Upper lobe of right lung (tissue), 1 donor: ENCODE data around the gene USP1. TPM values are rescaled to one million over a fixed set of nuclear protein-coding genes. Genes with fewer than 3 reads are reported as not detected.

Source experiments
- ATAC-seq: fragments of 200-7000 bp; cut with Tn5 transposase; one replicate; pipeline ENCODE4 v1.9.1; 2020; ENCODE audit warnings: mild to moderate bottlenecking, moderate library complexity
- DNase-seq: peaks from one replicate; pipeline ENCODE4 v3.0.0-alpha.2; 2020
- H3K27ac ChIP-seq: fragments of 200-600 bp; one replicate; pipeline ENCODE4 v1.8.0; 2022
- H3K27me3 ChIP-seq: fragments of 200-600 bp; one replicate; pipeline ENCODE4 v1.8.0; 2022; ENCODE audit warnings: mild to moderate bottlenecking
- H3K36me3 ChIP-seq: fragments of 200-600 bp; one replicate; pipeline ENCODE4 v1.8.0; 2022
- H3K4me1 ChIP-seq: fragments of 200-600 bp; one replicate; pipeline ENCODE4 v1.8.0; 2022
- H3K4me3 ChIP-seq: fragments of 200-600 bp; one replicate; pipeline ENCODE4 v1.8.0; 2022; ENCODE audit warnings: mild to moderate bottlenecking
- H3K9me3 ChIP-seq: fragments of 200-600 bp; one replicate; pipeline ENCODE4 v1.8.0; 2022
- CTCF ChIP-seq: fragments of 200-600 bp; IDR thresholded peaks from one replicate; pipeline ENCODE4 v1.8.0; 2022; ENCODE audit warnings: antibody characterized with exemption
- intact Hi-C: fragments of 100-400 bp; cut with DNase I; formaldehyde crosslinking; loops from one replicate; pipeline ENCODE4 v1.11.0; 2022
- total RNA-seq: library from RNA; stranded (reverse); fragmentation: NEBNext Ultra II Directional; extraction: Animal tissue kit (Norgen Biotek cat#: 25700); gene quantifications from one replicate; pipeline ENCODE4 v1.2.1, GENCODE V29; 2021
- donor health status: DM: no; HTN: yes; CAD: no; lungs with severe emphysema.

Gene USP1
- total RNA-seq, 1 donor from 2014 or later, result 23.8 TPM

- Histone ChIP-seq H3K4me1 (no peaks in the 10 kb centered on the region), H3K36me3 (no peaks in the 10 kb centered on the region), H3K4me3 (no peak overlapping the region), H3K27me3 (no peaks in the 10 kb centered on the region), H3K9me3 (no peaks in the 10 kb centered on the region), H3K27ac (no peak overlapping the region)
- DNase-seq, result no peak
- ATAC-seq, result no peak
- TF ChIP-seq CTCF, result no peak
- intact Hi-C loops, result loop anchor here (5.0 kb wide), 1 partner anchor 238 kb away; no protein-coding TSS in a partner anchor
Observed at GRCh38 chr1:62405247-62405646, 31.6 kb upstream of the USP1 start.

GRCh38 chr1:62406576-62406975 is 30.3 kb upstream of the USP1 start:
- no peaks in the 10 kb centered on the region for H3K36me3 ChIP-seq
- H3K9me3 ChIP-seq, result no peaks in the 10 kb centered on the region
- intact Hi-C loops, result loop anchor here (5.0 kb wide), 1 partner anchor 239 kb away; no protein-coding TSS in a partner anchor

GRCh38 chr1:62407398-62408009 is 29.3 kb upstream of the USP1 start:
- DNase-seq (no peak), ATAC-seq (peak; percentile 83)
- H3K27me3 ChIP-seq, result no peaks in the 10 kb centered on the region
- no peak overlapping the region for H3K27ac ChIP-seq
- no peaks in the 10 kb centered on the region for H3K9me3 ChIP-seq
- no peaks in the 10 kb centered on the region for H3K4me1 ChIP-seq
- intact Hi-C loops, result loop anchor here (5.0 kb wide), 1 partner anchor 240 kb away; no protein-coding TSS in a partner anchor
- H3K4me3 ChIP-seq, result no peak overlapping the region
- no peaks in the 10 kb centered on the region for H3K36me3 ChIP-seq
- peak; percentile 80 for TF ChIP-seq CTCF

More at GRCh38 chr1:62406576-62406975, 30.3 kb upstream of the USP1 start:
- Histone ChIP-seq H3K27ac (no peak overlapping the region), H3K27me3 (no peaks in the 10 kb centered on the region), H3K4me3 (no peak overlapping the region), H3K4me1 (no peaks in the 10 kb centered on the region)
- TF ChIP-seq CTCF, result no peak
- DNase-seq, result no peak
- no peak for ATAC-seq

GRCh38 chr1:62415687-62416086 is 21.2 kb upstream of the USP1 start:
- DNase-seq, result no peak
- Histone ChIP-seq H3K4me3 (no peak overlapping the region), H3K9me3 (no peaks in the 10 kb centered on the region), H3K27me3 (no peaks in the 10 kb centered on the region), H3K4me1 (no peaks in the 10 kb centered on the region), H3K36me3 (no peaks in the 10 kb centered on the region), H3K27ac (no peak overlapping the region)
- peak; percentile 32 for ATAC-seq
- intact Hi-C loops, result no loop called here
- no peak for TF ChIP-seq CTCF

- Histone ChIP-seq H3K9me3 (no peaks in the 10 kb centered on the region), H3K4me3 (no peak overlapping the region), H3K27ac (no peak overlapping the region), H3K36me3 (no peaks in the 10 kb centered on the region), H3K27me3 (no peaks in the 10 kb centered on the region), H3K4me1 (no peaks in the 10 kb centered on the region)
- intact Hi-C loops, result no loop called here
- no peak for ATAC-seq
- no peak for DNase-seq
- TF ChIP-seq CTCF, result no peak
Observed at GRCh38 chr1:62417351-62417999, 19.4 kb upstream of the USP1 start.
